BJ (cell line): ENCODE measurements around the gene PSPH. TPM values are rescaled to one million over a fixed set of nuclear protein-coding genes. Genes with fewer than 3 reads are reported as not detected.

ENCODE experiments used
- CTCF ChIA-PET: fragments of 350-600 bp; formaldehyde crosslinking; extraction: SDS; loops from one replicate; lab custom pipeline; 2021; ENCODE audit warnings: antibody characterized with exemption, inconsistent platforms; lab: Yijun Ruan, JAX
- POLR2A ChIA-PET: fragments of 300-600 bp; sonication (Branson Sonifier 250); formaldehyde crosslinking; extraction: SDS; loops from one replicate; lab custom pipeline; 2021; ENCODE audit warnings: antibody characterized with exemption; lab: Charles Lee
- DNase-seq: peaks from one replicate; pipeline ENCODE4 v3.0.0-alpha.2; 2011; ENCODE audit warnings: low read depth
- H3K27me3 ChIP-seq: 2 replicates; pipeline ENCODE4 v1.6.0; 2011; ENCODE audit warnings: low read length; ENCODE audit not compliant: control insufficient read depth, insufficient read depth
- H3K36me3 ChIP-seq: 2 replicates; pipeline ENCODE4 v1.5.1; 2011; ENCODE audit warnings: low read length; ENCODE audit not compliant: control insufficient read depth, insufficient read depth
- H3K4me3 ChIP-seq: 2 replicates; pipeline ENCODE4 v1.5.1; 2011; ENCODE audit warnings: low read depth, mild to moderate bottlenecking, control low read depth, low read length
- CTCF ChIP-seq: IDR thresholded peaks from 2 replicates; pipeline ENCODE4 v1.5.1; 2011; ENCODE audit warnings: low read depth, mild to moderate bottlenecking, control low read depth, inconsistent platforms, low read length, moderate library complexity; ENCODE audit not compliant: insufficient read depth
- polyA plus RNA-seq: library from polyadenylated mRNA; depleted of rRNA; stranded (reverse); fragments of >200 nt; gene quantifications from 2 replicates; pipeline ENCODE4 v1.2.3, GENCODE V29; 2011

Gene PSPH
- polyA plus RNA-seq, 1 experiment = 76.2 TPM

- ChIA-PET CTCF (interaction anchor here (1.1 to 1.8 kb wide), 4 partner anchors 9 to 113 kb away, joined by 3 to 9 read pairs (median 5); partner anchors contain the start of genes NIPSNAP2 and PHKG1), POLR2A (interaction anchor here (0.5 kb wide), 1 partner anchor 10 kb away, joined by 11 read pairs; no protein-coding TSS in a partner anchor)
- Histone ChIP-seq H3K4me3 (no peak overlapping the region), H3K27me3 (no peaks in the 10 kb centered on the region), H3K36me3 (peaks cover 8% of the 10 kb centered on the region)
- no peak for DNase-seq
- TF ChIP-seq CTCF = no peak
These were observed 71.0 kb downstream of the PSPH start for GRCh38 chr7:55980266-55980665.

GRCh38 chr7:55977831-55978230 is 73.4 kb downstream of the PSPH start:
- POLR2A ChIA-PET = no interaction called here
- TF ChIP-seq CTCF = no peak
- CTCF ChIA-PET = interaction anchor here (1.1 to 2.5 kb wide), 4 partner anchors 10 to 86 kb away, joined by 3 to 9 read pairs (median 4); partner anchors contain the start of gene NIPSNAP2
- DNase-seq = peak; percentile 61
- Histone ChIP-seq H3K27me3 (no peaks in the 10 kb centered on the region), H3K4me3 (no peak overlapping the region), H3K36me3 (peaks cover 7% of the 10 kb centered on the region; the same call in 1 of the 2 replicates)

GRCh38 chr7:55975988-55976633 is 75.1 kb downstream of the PSPH start:
- no peak for DNase-seq
- CTCF ChIA-PET = interaction anchor here (0.6 to 1.2 kb wide), 2 partner anchors 10 to 11 kb away, joined by 3 read pairs; no protein-coding TSS in a partner anchor
- Histone ChIP-seq H3K36me3 (peaks cover 7% of the 10 kb centered on the region; the same call in 1 of the 2 replicates), H3K4me3 (no peak overlapping the region), H3K27me3 (no peaks in the 10 kb centered on the region)
- POLR2A ChIA-PET = no interaction called here
- no peak for TF ChIP-seq CTCF

GRCh38 chr7:55973747-55974250 is 77.4 kb downstream of the PSPH start:
- no peak overlapping the region for H3K4me3 ChIP-seq
- ChIA-PET POLR2A (no interaction called here), CTCF (interaction anchor here (1.3 kb wide), 1 partner anchor 9 kb away, joined by 8 read pairs; the partner anchor contains the start of gene NIPSNAP2)
- no peak for TF ChIP-seq CTCF
- no peak for DNase-seq
- H3K27me3 ChIP-seq = no peaks in the 10 kb centered on the region
- peaks cover 4% of the 10 kb centered on the region; the same call in 1 of the 2 replicates for H3K36me3 ChIP-seq

- TF ChIP-seq CTCF = no peak
- Histone ChIP-seq H3K36me3 (peaks cover 5% of the 10 kb centered on the region; the same call in 1 of the 2 replicates), H3K27me3 (no peaks in the 10 kb centered on the region), H3K4me3 (no peak overlapping the region)
- no peak for DNase-seq
- POLR2A ChIA-PET = no interaction called here
- CTCF ChIA-PET = no interaction called here
These were observed 80.3 kb downstream of the PSPH start for GRCh38 chr7:55970978-55971377.
